Memory B cell (primary cell): Measurements from ENCODE around the gene RYR1.
"Not testable (repeated sequence)": the region's sequence is repeated elsewhere in the genome, so short reads cannot be mapped to it uniquely, and the experiment has no call there.

ENCODE experiments used
- ATAC-seq: fragments of 150-1000 bp; cut with Tn5 transposase; 2 replicates; pipeline ENCODE4 v1.10.0; 2021; ENCODE audit warnings: low read depth, mild to moderate bottlenecking, moderate library complexity
- DNase-seq, 2 donors: peaks; one replicate each; pipeline ENCODE4 v3.0.0; 2022; ENCODE audit warnings: low spot score in 2 of 2
- H3K27ac Mint-ChIP-seq: one replicate; pipeline ENCODE4 v1.8.0; 2022; ENCODE audit warnings: mild to moderate bottlenecking, moderate library complexity, mixed read lengths
- H3K27me3 Mint-ChIP-seq: one replicate; pipeline ENCODE4 v1.8.0; 2022; ENCODE audit warnings: mixed read lengths
- H3K36me3 Mint-ChIP-seq: one replicate; pipeline ENCODE4 v1.8.0; 2022; ENCODE audit warnings: mild to moderate bottlenecking, mixed read lengths
- H3K4me1 Mint-ChIP-seq: one replicate; pipeline ENCODE4 v1.8.0; 2022; ENCODE audit warnings: mixed read lengths
- H3K4me3 Mint-ChIP-seq: one replicate; pipeline ENCODE4 v1.8.0; 2022; ENCODE audit warnings: mild to moderate bottlenecking, moderate library complexity, mixed read lengths
- H3K9me3 Mint-ChIP-seq: one replicate; pipeline ENCODE4 v1.8.0; 2022; ENCODE audit warnings: mixed read lengths

The RYR1 gene

DNA sequence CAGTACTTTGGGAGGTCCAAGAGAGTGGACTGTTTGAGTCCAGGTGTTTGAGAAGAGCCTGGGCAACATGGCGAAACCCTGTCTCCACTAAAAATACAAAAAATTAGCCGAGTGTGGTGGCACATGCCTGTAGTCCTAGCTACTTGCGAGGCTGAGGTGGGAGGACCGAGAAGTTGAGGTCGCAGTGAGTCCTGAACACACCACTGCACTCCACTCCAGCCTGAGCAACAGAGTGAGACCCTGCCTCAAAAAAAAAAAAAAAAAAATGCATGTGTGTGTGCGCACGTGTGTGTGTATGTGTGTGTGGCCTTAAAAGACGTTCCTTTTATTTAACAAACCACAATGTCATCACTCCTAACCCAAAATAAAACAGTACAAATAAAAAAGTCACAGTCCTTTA lies 121.7 kb downstream of the RYR1 start:
- Mint-ChIP-seq H3K4me1 (peaks cover 22% of the 10 kb centered on the region), H3K4me3 (no peak overlapping the region), H3K27ac (no peak overlapping the region), H3K36me3 (no peaks in the 10 kb centered on the region), H3K27me3 (no peaks in the 10 kb centered on the region), H3K9me3 (no peaks in the 10 kb centered on the region)
- DNase-seq = no peak
- no peak for ATAC-seq

DNA sequence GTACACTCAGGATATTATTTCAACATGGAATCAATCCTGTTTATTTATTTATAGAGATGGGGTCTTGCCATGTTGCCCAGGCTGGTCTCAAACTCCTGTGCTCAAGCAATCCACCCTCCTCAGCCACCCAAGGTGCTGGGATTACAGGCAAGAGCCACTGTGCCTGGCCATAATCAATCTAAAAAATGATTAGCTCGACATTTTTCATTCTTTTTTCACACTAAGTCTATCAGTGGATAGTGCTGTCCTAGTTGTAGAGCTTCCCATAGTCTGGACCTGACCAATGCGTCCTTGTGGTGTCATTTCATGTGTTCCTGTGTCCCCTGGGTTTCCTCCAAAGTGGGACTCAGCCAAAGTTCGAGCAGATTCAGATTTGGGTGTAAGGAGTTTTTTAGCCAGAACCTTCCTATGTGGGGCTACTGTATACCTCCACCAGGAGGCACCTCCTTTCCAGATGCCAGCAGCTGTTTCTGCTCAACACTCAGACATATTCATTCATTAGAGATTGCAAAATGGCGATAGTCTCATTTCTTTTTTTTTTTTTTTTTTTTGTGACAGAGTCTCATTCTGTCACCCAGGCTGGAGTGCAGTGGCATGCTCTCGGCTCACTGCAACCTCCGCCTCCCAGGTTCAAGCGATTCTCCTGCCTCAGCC lies 123.2 kb downstream of the RYR1 start:
- DNase-seq (no peak), ATAC-seq (peak; percentile 60)
- no peaks in the 10 kb centered on the region for H3K9me3 Mint-ChIP-seq
- peaks cover 21% of the 10 kb centered on the region for H3K4me1 Mint-ChIP-seq
- H3K36me3 Mint-ChIP-seq = no peaks in the 10 kb centered on the region
- no peak overlapping the region for H3K27ac Mint-ChIP-seq
- H3K27me3 Mint-ChIP-seq = peaks cover under 1% of the 10 kb centered on the region
- H3K4me3 Mint-ChIP-seq = peak overlapping the region; percentile 6

- no peak for DNase-seq
- H3K4me1 Mint-ChIP-seq = peaks cover 26% of the 10 kb centered on the region
Observed at GRCh38 chr19:38557205-38557799, 123.8 kb downstream of the RYR1 start.

GRCh38 chr19:38558933-38559332 lies 125.4 kb downstream of the RYR1 start:
- DNase-seq, H3K9me3 Mint-ChIP-seq, H3K36me3 Mint-ChIP-seq, H3K4me3 Mint-ChIP-seq, H3K27ac Mint-ChIP-seq, ATAC-seq: not testable (repeated sequence)
- Mint-ChIP-seq H3K27me3 (peaks cover 12% of the 10 kb centered on the region), H3K4me1 (peaks cover 34% of the 10 kb centered on the region)

More at GRCh38 chr19:38557205-38557799, 123.8 kb downstream of the RYR1 start:
- Mint-ChIP-seq H3K27me3 (peaks cover 6% of the 10 kb centered on the region), H3K36me3 (no peaks in the 10 kb centered on the region), H3K27ac (no peak overlapping the region), H3K9me3 (no peaks in the 10 kb centered on the region), H3K4me3 (peak overlapping the region; percentile 6)
- peak; percentile 62 for ATAC-seq

DNA sequence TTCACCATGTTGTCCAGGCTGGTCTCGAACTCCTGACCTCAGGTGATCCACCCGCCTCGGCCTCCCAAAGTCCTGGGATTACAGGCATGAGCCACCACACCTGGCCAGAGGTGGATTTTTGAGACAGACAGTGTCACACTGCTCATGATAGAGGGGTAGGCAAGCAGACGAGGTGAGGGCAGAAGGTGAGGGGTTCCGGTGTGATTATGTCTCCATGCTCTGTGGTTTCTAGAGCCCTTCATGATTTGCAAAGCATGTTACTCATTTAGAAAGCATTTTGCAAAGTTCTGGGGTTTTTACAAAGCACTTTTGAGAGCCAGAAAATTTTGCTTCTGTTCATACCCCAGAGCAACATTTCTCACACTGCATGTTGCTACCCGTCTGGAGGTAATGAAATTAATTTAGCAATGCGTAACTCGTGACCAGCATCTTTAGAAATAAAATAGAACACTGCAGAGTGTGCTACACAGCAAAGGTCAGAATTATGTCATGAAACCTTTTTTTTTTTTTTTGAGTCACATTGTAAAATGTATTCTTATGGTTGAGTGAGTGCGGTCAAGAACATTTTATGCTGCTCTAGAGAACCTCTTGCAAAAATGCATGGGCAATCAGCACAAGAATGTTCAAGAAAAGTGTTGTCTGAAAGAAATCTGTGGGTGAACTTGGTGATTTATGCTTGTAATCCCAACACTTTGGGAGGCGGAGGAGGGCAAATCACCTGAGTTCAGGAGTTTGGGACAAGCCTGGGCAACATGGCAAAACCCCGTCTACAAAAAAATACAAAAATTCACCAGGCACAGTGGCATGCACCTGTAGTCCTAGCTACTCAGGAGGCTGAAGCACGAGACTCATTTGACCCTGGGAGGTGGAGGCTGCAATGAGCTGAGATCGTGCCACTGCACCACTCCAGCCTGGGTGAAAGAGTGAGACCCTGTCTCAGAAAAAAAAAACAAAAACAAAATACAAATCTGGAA lies 126.2 kb downstream of the RYR1 start:
- H3K27ac Mint-ChIP-seq = no peak overlapping the region
- H3K36me3 Mint-ChIP-seq = no peaks in the 10 kb centered on the region
- no peaks in the 10 kb centered on the region for H3K9me3 Mint-ChIP-seq
- H3K4me3 Mint-ChIP-seq = peak overlapping the region; percentile 69
- ATAC-seq (peak; percentile 68), DNase-seq (no peak)
- peaks cover 34% of the 10 kb centered on the region for H3K4me1 Mint-ChIP-seq
- H3K27me3 Mint-ChIP-seq = peaks cover 12% of the 10 kb centered on the region

DNA sequence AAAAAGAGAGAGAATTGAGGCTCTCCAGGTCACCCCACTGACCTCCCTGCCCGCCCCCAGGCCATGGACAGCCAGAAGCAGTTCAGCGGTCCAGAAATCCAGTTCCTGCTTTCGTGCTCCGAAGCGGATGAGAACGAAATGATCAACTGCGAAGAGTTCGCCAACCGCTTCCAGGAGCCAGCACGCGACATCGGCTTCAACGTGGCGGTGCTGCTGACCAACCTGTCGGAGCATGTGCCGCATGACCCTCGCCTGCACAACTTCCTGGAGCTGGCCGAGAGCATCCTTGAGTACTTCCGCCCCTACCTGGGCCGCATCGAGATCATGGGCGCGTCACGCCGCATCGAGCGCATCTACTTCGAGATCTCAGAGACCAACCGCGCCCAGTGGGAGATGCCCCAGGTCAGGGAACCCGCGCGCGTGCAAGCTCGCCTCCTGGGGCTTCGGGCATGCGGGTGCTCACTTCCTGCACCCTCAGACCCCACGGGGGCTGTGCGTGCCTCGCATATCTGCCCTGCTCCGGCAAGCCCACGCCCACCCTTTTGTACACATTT lies 127.6 kb downstream of the RYR1 start:
- DNase-seq (no peak), ATAC-seq (no peak)
- H3K9me3 Mint-ChIP-seq = no peaks in the 10 kb centered on the region
- peak overlapping the region; percentile 52 for H3K4me3 Mint-ChIP-seq
- H3K27me3 Mint-ChIP-seq = peaks cover 12% of the 10 kb centered on the region
- H3K27ac Mint-ChIP-seq = no peak overlapping the region
- no peaks in the 10 kb centered on the region for H3K36me3 Mint-ChIP-seq
- peaks cover 36% of the 10 kb centered on the region for H3K4me1 Mint-ChIP-seq

DNA sequence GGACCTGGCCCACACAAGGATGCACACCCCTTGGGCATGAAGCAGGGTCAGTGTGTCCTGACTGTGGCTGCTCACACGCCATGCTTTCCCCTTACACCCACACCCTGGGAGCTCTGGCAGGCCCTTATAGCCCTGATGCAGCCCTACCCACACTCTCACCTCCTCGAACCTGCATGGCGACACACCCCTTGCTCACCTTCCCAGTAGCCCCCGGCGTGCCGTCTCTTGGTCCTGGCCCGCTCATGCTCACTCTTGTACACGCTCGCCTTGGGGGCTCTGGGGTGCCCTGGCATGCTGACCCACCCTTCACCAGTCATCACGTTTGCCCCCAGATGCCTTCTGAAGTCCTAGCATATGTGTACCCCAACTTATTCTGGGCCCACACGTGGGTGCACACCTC lies 128.2 kb downstream of the RYR1 start:
- no peak for DNase-seq
- Mint-ChIP-seq H3K27me3 (peaks cover 12% of the 10 kb centered on the region), H3K27ac (no peak overlapping the region), H3K4me1 (peaks cover 36% of the 10 kb centered on the region), H3K36me3 (no peaks in the 10 kb centered on the region), H3K9me3 (no peaks in the 10 kb centered on the region), H3K4me3 (peak overlapping the region; percentile 52)
- ATAC-seq = no peak

DNA sequence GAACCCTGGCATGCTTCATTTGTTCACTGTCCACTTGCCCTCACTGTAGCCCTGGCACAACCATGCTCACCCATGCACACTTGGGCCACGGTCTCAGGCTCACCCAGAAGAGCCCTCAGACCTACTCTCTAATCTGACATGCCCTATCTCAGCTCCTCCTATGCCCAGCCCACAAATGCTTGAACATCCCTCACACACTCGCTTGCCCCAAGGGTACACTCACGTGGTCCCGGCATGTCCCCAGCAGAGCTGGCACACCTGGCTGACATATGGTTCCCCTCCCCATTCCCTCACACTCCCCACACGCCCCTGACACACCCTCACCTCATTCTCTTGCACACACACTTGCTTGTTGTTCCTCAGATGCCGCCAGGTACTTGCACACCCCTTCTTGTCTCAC lies 128.6 kb downstream of the RYR1 start:
- no peak for ATAC-seq
- DNase-seq = no peak
- peaks cover 12% of the 10 kb centered on the region for H3K27me3 Mint-ChIP-seq
- no peaks in the 10 kb centered on the region for H3K36me3 Mint-ChIP-seq
- H3K27ac Mint-ChIP-seq = peak overlapping the region; percentile 35
- no peaks in the 10 kb centered on the region for H3K9me3 Mint-ChIP-seq
- peak overlapping the region; percentile 14 for H3K4me3 Mint-ChIP-seq
- peaks cover 36% of the 10 kb centered on the region for H3K4me1 Mint-ChIP-seq

- Mint-ChIP-seq H3K36me3 (no peaks in the 10 kb centered on the region), H3K27me3 (peaks cover 15% of the 10 kb centered on the region), H3K4me3 (no peak overlapping the region), H3K9me3 (no peaks in the 10 kb centered on the region), H3K27ac (no peak overlapping the region), H3K4me1 (peaks cover 37% of the 10 kb centered on the region)
- ATAC-seq (no peak), DNase-seq (no peak)
Observed at GRCh38 chr19:38563475-38563874, 130.0 kb downstream of the RYR1 start.

GRCh38 chr19:38564981-38565690 lies 131.6 kb downstream of the RYR1 start:
- no peaks in the 10 kb centered on the region for H3K36me3 Mint-ChIP-seq
- H3K4me1 Mint-ChIP-seq = peaks cover 28% of the 10 kb centered on the region
- H3K27ac Mint-ChIP-seq = no peak overlapping the region
- peak; percentile 64 for ATAC-seq
- no peaks in the 10 kb centered on the region for H3K9me3 Mint-ChIP-seq
- DNase-seq = peak in 1 of 2 donors; percentile 48
- peaks cover 15% of the 10 kb centered on the region for H3K27me3 Mint-ChIP-seq
- H3K4me3 Mint-ChIP-seq = peak overlapping the region; percentile 81

- Mint-ChIP-seq H3K4me1 (peaks cover 27% of the 10 kb centered on the region), H3K36me3 (no peaks in the 10 kb centered on the region), H3K4me3 (peak overlapping the region; percentile 76), H3K27ac (no peak overlapping the region), H3K9me3 (no peaks in the 10 kb centered on the region), H3K27me3 (peaks cover 15% of the 10 kb centered on the region)
- ATAC-seq (no peak), DNase-seq (no peak)
Observed at GRCh38 chr19:38565691-38566105, 132.2 kb downstream of the RYR1 start.

DNA sequence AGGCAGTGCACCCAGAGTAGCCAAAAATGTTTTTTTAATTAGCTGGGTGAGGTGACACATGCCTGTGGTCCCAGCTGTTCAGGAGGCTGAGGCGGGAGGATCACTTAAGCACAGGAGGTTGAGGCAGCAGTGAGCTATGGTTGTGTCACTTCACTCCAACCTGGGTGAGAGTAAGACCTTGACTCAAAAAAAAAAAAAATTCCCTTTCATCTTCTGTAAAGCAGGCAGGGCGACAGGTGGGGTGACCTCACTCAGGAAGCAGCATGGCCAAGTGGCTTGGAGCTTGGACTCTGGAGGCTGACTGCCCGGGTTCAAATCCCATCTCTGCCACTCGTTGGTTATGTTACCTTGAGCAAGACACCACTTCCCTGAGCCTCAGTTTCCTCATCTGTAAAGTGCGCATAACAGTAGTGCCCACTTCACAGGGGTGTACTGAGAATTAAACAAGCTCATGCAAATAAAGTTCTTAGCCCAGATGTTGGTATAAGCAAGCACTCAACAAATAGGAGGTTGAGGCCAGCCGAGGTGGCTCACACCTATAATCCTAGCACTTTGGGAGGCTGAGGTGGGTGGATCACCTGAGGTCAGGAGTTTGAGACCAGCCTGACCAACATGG lies 136.0 kb downstream of the RYR1 start:
- H3K27ac Mint-ChIP-seq = no peak overlapping the region
- H3K4me1 Mint-ChIP-seq = peaks cover 10% of the 10 kb centered on the region
- ATAC-seq = no peak
- H3K9me3 Mint-ChIP-seq = no peaks in the 10 kb centered on the region
- DNase-seq = no peak
- H3K27me3 Mint-ChIP-seq = peaks cover 3% of the 10 kb centered on the region
- no peaks in the 10 kb centered on the region for H3K36me3 Mint-ChIP-seq
- H3K4me3 Mint-ChIP-seq = no peak overlapping the region

DNA sequence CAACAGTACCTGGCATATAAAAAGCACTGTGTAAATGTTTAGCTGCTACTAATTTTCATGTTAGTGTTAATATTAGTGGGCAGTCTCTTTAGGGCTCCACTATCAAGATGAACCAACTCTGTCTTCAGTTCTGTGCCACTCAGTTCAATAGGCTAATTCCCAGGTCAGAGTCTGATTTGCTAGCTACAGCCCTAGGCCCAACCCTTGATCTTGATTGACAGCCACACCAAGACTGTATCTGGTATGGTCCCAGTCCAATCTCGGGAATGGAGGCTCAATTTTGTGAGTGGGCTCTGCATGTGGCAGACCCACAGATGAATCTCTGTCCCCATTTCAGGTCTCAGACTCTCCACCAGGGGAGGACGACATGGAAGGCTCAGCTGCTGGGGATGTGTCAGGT lies 138.2 kb downstream of the RYR1 start:
- peaks cover 5% of the 10 kb centered on the region for H3K4me1 Mint-ChIP-seq
- no peak overlapping the region for H3K27ac Mint-ChIP-seq
- H3K27me3 Mint-ChIP-seq = peaks cover 3% of the 10 kb centered on the region
- no peak for DNase-seq
- H3K4me3 Mint-ChIP-seq = no peak overlapping the region
- H3K9me3 Mint-ChIP-seq = no peaks in the 10 kb centered on the region
- ATAC-seq = no peak
- H3K36me3 Mint-ChIP-seq = no peaks in the 10 kb centered on the region
